ENCODE measurements around the gene GSN. TPM values are rescaled to one million over a fixed set of nuclear protein-coding genes. Genes with fewer than 3 reads are reported as not detected.

Gene GSN
- total RNA-seq, 1 donor from 2014 or later = 2,053 TPM

DNA sequence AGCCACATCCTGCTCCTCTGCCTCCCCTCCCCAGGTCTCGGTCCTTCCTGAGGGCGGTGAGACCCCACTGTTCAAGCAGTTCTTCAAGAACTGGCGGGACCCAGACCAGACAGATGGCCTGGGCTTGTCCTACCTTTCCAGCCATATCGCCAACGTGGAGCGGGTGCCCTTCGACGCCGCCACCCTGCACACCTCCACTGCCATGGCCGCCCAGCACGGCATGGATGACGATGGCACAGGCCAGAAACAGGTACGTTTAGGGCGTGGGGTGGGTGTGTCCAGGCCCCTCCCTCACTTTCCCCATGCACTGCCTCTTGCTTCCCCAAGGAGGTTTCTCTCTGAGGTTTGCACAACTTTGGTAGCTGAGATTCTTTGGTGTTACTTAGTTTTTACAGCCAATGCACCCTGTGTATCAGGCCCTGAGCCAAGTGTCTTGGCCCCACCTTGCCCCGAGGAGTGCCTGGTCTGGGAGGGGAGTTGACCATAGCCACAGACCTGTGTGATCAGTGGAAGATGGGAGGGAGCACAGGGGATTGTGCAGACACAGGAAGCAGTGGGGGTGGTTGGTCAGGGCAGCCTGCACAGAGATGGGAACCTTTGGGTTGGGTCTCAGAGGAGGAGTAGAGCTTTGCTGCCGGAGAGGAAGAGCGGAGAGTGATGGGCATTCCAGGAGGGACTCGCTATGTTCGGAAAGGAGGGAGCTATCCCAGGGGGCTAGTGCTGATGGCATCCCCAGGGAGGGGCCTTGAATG is 50.8 kb downstream of the GSN start:
- Histone ChIP-seq H3K27me3 (no peaks in the 10 kb centered on the region), H3K9me3 (no peaks in the 10 kb centered on the region), H3K36me3 (peaks cover 0 to 90% of the 10 kb centered on the region in 2 donors), H3K4me1 (peaks cover 50% of the 10 kb centered on the region), H3K4me3 (no peak overlapping the region), H3K27ac (peak overlapping the region; percentile 98)
- TF ChIP-seq POLR2AphosphoS5 (IDR thresholded peaks at IDR 0.05; ENCODE audit: insufficient read depth in 1 of 2, low read depth in 1 of 2) (no peak), POLR2A (IDR thresholded peaks at IDR 0.05) (no peak)
- TF ChIP-seq, protein P1, sequence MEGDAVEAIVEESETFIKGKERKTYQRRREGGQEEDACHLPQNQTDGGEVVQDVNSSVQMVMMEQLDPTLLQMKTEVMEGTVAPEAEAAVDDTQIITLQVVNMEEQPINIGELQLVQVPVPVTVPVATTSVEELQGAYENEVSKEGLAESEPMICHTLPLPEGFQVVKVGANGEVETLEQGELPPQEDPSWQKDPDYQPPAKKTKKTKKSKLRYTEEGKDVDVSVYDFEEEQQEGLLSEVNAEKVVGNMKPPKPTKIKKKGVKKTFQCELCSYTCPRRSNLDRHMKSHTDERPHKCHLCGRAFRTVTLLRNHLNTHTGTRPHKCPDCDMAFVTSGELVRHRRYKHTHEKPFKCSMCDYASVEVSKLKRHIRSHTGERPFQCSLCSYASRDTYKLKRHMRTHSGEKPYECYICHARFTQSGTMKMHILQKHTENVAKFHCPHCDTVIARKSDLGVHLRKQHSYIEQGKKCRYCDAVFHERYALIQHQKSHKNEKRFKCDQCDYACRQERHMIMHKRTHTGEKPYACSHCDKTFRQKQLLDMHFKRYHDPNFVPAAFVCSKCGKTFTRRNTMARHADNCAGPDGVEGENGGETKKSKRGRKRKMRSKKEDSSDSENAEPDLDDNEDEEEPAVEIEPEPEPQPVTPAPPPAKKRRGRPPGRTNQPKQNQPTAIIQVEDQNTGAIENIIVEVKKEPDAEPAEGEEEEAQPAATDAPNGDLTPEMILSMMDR (IDR thresholded peaks at IDR 0.05) = no peak
- DNase-seq (ENCODE audit: extremely low spot score in 2 of 2) = peak in 1 of 2 donors; percentile 87
- intact Hi-C loops (cut with DNase I) = loop anchor here (5.0 kb wide), 1 partner anchor 52 kb away; the partner anchor contains the start of gene GSN

GRCh38 chr9:121319383-121319780 is 51.4 kb downstream of the GSN start:
- Histone ChIP-seq H3K4me1 (peaks cover 51% of the 10 kb centered on the region), H3K4me3 (no peak overlapping the region), H3K27ac (peak overlapping the region; percentile 98), H3K36me3 (peaks cover 0 to 90% of the 10 kb centered on the region in 2 donors), H3K27me3 (no peaks in the 10 kb centered on the region), H3K9me3 (no peaks in the 10 kb centered on the region)
- no peak for DNase-seq (ENCODE audit: extremely low spot score in 2 of 2)
- TF ChIP-seq, protein P1 (IDR thresholded peaks at IDR 0.05) = no peak
- TF ChIP-seq POLR2A (IDR thresholded peaks at IDR 0.05) (no peak), POLR2AphosphoS5 (IDR thresholded peaks at IDR 0.05; ENCODE audit: insufficient read depth in 1 of 2, low read depth in 1 of 2) (no peak)
- intact Hi-C loops (cut with DNase I) = loop anchor here (5.0 kb wide), 1 partner anchor 52 kb away; the partner anchor contains the start of gene GSN

- no peak overlapping the region for H3K4me3 ChIP-seq
- peaks cover 59% of the 10 kb centered on the region for H3K4me1 ChIP-seq
- peak in 1 of 2 donors; percentile 87 for DNase-seq (ENCODE audit: extremely low spot score in 2 of 2)
- TF ChIP-seq, protein P1 (IDR thresholded peaks at IDR 0.05) = no peak
- no peaks in the 10 kb centered on the region for H3K9me3 ChIP-seq
- intact Hi-C loops (cut with DNase I) = no loop called here
- no peaks in the 10 kb centered on the region for H3K27me3 ChIP-seq
- peak overlapping the region; percentile 98 for H3K27ac ChIP-seq
- peaks cover 0 to 88% of the 10 kb centered on the region in 2 donors for H3K36me3 ChIP-seq
Measured at GRCh38 chr9:121321016-121321503, 53.1 kb downstream of the GSN start.

- Histone ChIP-seq H3K4me3 (no peak overlapping the region), H3K9me3 (no peaks in the 10 kb centered on the region), H3K4me1 (peaks cover 61% of the 10 kb centered on the region), H3K36me3 (peaks cover under 1 to 88% of the 10 kb centered on the region in 2 donors), H3K27ac (peak overlapping the region; percentile 98), H3K27me3 (no peaks in the 10 kb centered on the region)
- intact Hi-C loops (cut with DNase I) = no loop called here
- DNase-seq (ENCODE audit: extremely low spot score in 2 of 2) = no peak
- TF ChIP-seq, protein P1 (IDR thresholded peaks at IDR 0.05) = no peak
- TF ChIP-seq POLR2A (IDR thresholded peaks at IDR 0.05) (no peak), POLR2AphosphoS5 (IDR thresholded peaks at IDR 0.05; ENCODE audit: insufficient read depth in 1 of 2, low read depth in 1 of 2) (peak in 1 of 2 donors; percentile 80)
Measured at GRCh38 chr9:121322037-121322736, 54.2 kb downstream of the GSN start.

Data from vagina (tissue), 2 donors.